Parathyroid adenoma (tissue), 2 donors: Measurements from ENCODE around the gene ACHE.
A peak's percentile ranks its signal among the peaks of the same experiment; 100 is the strongest.

Experiments
- H2AFZ ChIP-seq: fragments of 300-600 bp; sonication (generic); one replicate; pipeline ENCODE4 v1.7.0; 2017; ENCODE audit warnings: antibody characterized with exemption, mild to moderate bottlenecking
- H3K27ac ChIP-seq: fragments of 300-600 bp; sonication (generic); one replicate; pipeline ENCODE4 v1.7.0; 2017
- H3K27me3 ChIP-seq: fragments of 300-600 bp; sonication (generic); one replicate; pipeline ENCODE4 v1.7.0; 2017; ENCODE audit warnings: low read length; ENCODE audit not compliant: control insufficient read depth, insufficient read depth
- H3K36me3 ChIP-seq: fragments of 300-600 bp; sonication (generic); one replicate; pipeline ENCODE4 v1.7.0; 2017; ENCODE audit warnings: low read length; ENCODE audit not compliant: control insufficient read depth, insufficient read depth
- H3K4me1 ChIP-seq: fragments of 300-600 bp; sonication (generic); one replicate; pipeline ENCODE4 v1.7.0; 2017; ENCODE audit warnings: control low read depth
- H3K4me2 ChIP-seq: fragments of 300-600 bp; sonication (generic); one replicate; pipeline ENCODE4 v1.7.0; 2017; ENCODE audit warnings: low read length
- H3K4me3 ChIP-seq: fragments of 300-600 bp; sonication (generic); one replicate; pipeline ENCODE4 v1.7.0; 2017; ENCODE audit warnings: low read depth, low read length
- H3K79me2 ChIP-seq: fragments of 300-600 bp; sonication (generic); one replicate; pipeline ENCODE4 v1.7.0; 2017; ENCODE audit warnings: control low read depth
- H3K9ac ChIP-seq: fragments of 300-600 bp; sonication (generic); one replicate; pipeline ENCODE4 v1.7.0; 2017; ENCODE audit warnings: mild to moderate bottlenecking
- H3K9me3 ChIP-seq: fragments of 300-600 bp; sonication (generic); one replicate; pipeline ENCODE4 v1.7.0; 2017; ENCODE audit warnings: low read length; ENCODE audit not compliant: control insufficient read depth
- CTCF ChIP-seq: fragments of 300-600 bp; sonication (generic); IDR thresholded peaks from one replicate; pipeline ENCODE4 v1.7.0; 2017; ENCODE audit warnings: antibody characterized with exemption, mild to moderate bottlenecking
- donor health status: primary hyperparathyroidism.

The ACHE gene

DNA sequence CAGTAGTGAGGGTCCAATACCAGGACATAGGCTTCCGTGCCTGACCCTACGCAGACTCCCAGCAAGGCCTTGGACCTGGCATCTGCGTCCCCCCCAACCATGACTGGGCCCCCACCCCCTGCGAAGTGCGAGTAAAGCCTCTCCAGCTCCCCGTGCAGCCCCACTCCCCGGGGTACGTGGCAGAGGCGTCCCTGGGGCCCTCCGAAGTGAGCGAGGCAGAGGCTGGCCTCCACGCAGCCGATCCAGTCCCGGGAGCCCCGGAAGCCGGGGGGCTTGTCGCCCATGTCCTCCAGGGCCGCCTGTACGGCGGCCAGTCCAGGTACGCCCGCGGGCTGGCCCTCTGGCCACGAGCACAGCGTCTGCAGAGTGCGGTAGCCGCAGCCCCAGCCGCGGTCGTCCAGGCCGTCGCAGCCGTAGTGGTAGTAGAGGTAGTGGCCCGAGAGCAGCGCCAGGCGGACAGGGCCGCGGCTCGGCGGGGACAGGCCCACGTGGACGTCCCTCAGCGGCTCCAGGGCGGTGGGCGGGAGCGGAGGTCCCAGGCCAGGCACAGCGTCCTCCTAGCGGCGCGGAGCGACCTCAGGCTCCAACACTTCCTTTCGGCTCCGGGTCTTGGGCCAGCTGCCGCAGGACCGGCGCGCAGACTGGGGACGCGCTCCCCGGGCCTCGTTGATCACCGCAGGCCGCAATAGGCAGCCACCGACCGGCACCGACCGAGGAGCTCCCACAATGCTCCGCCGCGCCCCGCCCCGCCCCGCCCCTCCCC is 6.5 kb downstream of the ACHE start, which contains the start of gene UFSP1:
Gene UFSP1, minus strand, starts transcription at position 728 of the 763 bp plus-strand sequence. Its CDS starts 444 bp downstream, at position 284.
- no peaks in the 10 kb centered on the region for H3K36me3 ChIP-seq
- H3K9me3 ChIP-seq, result no peaks in the 10 kb centered on the region
- peaks cover 26% of the 10 kb centered on the region for H3K4me1 ChIP-seq
- no peaks in the 10 kb centered on the region for H3K27me3 ChIP-seq
- peak within 1 kb of the TSS; percentile 91 for H2AFZ ChIP-seq
- peak within 1 kb of the TSS; percentile 92 for H3K9ac ChIP-seq
- TF ChIP-seq CTCF, result peak; percentile 5
- H3K4me2 ChIP-seq, result peak within 1 kb of the TSS; percentile 92
- H3K27ac ChIP-seq, result peak within 1 kb of the TSS; percentile 100
- peak within 1 kb of the TSS; percentile 86 for H3K4me3 ChIP-seq
- H3K79me2 ChIP-seq, result no peaks in the 10 kb centered on the region

GRCh38 chr7:100888291-100888987 is 7.2 kb downstream of the ACHE start:
- H3K36me3 ChIP-seq, result no peaks in the 10 kb centered on the region
- peak overlapping the region; percentile 82 for H3K4me2 ChIP-seq
- H3K27ac ChIP-seq, result peak overlapping the region; percentile 100
- H3K9ac ChIP-seq, result no peak overlapping the region
- peak overlapping the region; percentile 71 for H3K4me3 ChIP-seq
- H3K9me3 ChIP-seq, result no peaks in the 10 kb centered on the region
- peaks cover 2% of the 10 kb centered on the region for H3K79me2 ChIP-seq
- no peak for TF ChIP-seq CTCF
- H3K27me3 ChIP-seq, result no peaks in the 10 kb centered on the region
- H2AFZ ChIP-seq, result no peak overlapping the region
- peaks cover 26% of the 10 kb centered on the region for H3K4me1 ChIP-seq

GRCh38 chr7:100887516-100888290 is 8.0 kb downstream of the ACHE start:
- no peak overlapping the region for H3K4me2 ChIP-seq
- no peak for TF ChIP-seq CTCF
- H3K27me3 ChIP-seq, result no peaks in the 10 kb centered on the region
- no peaks in the 10 kb centered on the region for H3K36me3 ChIP-seq
- H3K4me3 ChIP-seq, result no peak overlapping the region
- H3K79me2 ChIP-seq, result peaks cover 2% of the 10 kb centered on the region
- H3K9me3 ChIP-seq, result no peaks in the 10 kb centered on the region
- no peak overlapping the region for H3K9ac ChIP-seq
- peak overlapping the region; percentile 100 for H3K27ac ChIP-seq
- peaks cover 26% of the 10 kb centered on the region for H3K4me1 ChIP-seq
- H2AFZ ChIP-seq, result no peak overlapping the region

- no peaks in the 10 kb centered on the region for H3K27me3 ChIP-seq
- peaks cover 26% of the 10 kb centered on the region for H3K4me1 ChIP-seq
- no peak for TF ChIP-seq CTCF
- H3K9me3 ChIP-seq, result no peaks in the 10 kb centered on the region
- peaks cover 2% of the 10 kb centered on the region for H3K79me2 ChIP-seq
- no peak overlapping the region for H2AFZ ChIP-seq
- H3K4me3 ChIP-seq, result no peak overlapping the region
- no peak overlapping the region for H3K4me2 ChIP-seq
- no peak overlapping the region for H3K27ac ChIP-seq
- H3K36me3 ChIP-seq, result no peaks in the 10 kb centered on the region
- no peak overlapping the region for H3K9ac ChIP-seq
Observed at GRCh38 chr7:100886936-100887515, 8.7 kb downstream of the ACHE start.
